ENCODE results near the gene HSP90B1.

DNA sequence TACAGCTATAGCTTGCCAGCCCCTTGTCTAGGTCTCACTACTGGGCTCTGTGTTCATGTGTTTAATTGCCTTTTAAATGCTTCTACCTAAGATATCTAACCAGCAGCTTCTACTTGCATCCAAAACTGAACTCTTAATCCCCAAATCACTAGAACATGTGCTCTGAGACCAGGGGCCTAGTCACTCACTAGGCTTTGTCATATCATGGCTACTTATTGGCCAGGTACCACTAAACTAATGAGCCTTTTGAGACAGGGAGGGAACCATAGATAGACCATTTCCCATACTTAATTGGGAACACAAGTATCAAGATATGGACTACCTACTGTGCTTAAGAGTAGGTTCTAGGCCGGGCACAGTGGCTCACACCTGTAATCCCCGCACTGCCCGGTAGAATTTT lies 6.5 kb downstream of the HSP90B1 start:
- no peak for TF ChIP-seq POLR2AphosphoS5 (IDR thresholded peaks at IDR 0.05; ENCODE audit: low read depth, low read length)
- TF ChIP-seq, protein P1, sequence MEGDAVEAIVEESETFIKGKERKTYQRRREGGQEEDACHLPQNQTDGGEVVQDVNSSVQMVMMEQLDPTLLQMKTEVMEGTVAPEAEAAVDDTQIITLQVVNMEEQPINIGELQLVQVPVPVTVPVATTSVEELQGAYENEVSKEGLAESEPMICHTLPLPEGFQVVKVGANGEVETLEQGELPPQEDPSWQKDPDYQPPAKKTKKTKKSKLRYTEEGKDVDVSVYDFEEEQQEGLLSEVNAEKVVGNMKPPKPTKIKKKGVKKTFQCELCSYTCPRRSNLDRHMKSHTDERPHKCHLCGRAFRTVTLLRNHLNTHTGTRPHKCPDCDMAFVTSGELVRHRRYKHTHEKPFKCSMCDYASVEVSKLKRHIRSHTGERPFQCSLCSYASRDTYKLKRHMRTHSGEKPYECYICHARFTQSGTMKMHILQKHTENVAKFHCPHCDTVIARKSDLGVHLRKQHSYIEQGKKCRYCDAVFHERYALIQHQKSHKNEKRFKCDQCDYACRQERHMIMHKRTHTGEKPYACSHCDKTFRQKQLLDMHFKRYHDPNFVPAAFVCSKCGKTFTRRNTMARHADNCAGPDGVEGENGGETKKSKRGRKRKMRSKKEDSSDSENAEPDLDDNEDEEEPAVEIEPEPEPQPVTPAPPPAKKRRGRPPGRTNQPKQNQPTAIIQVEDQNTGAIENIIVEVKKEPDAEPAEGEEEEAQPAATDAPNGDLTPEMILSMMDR (IDR thresholded peaks at IDR 0.05), result no peak
- no peak for TF ChIP-seq EP300 (IDR thresholded peaks at IDR 0.05; ENCODE audit: borderline replicate concordance in 1 of 2, low read depth in 1 of 2, low read length in 1 of 2)
- no peak for TF ChIP-seq TAF1 (IDR thresholded peaks at IDR 0.05; ENCODE audit: borderline replicate concordance, low read depth, low read length)
- no peak for TF ChIP-seq REST (IDR thresholded peaks at IDR 0.05; ENCODE audit: low read depth, low read length)
- no peak for TF ChIP-seq MXI1 (IDR thresholded peaks at IDR 0.05; ENCODE audit: low read depth, low read length)
- no peak for TF ChIP-seq MAX (IDR thresholded peaks at IDR 0.05; ENCODE audit: low read depth)
- no peak for TF ChIP-seq FOXJ3 (CRISPR knock-in tag; IDR thresholded peaks at IDR 0.05)
- no peak for TF ChIP-seq FOXM1 (IDR thresholded peaks at IDR 0.05; ENCODE audit: low read depth)
- no peak for TF ChIP-seq JUND (IDR thresholded peaks at IDR 0.05)
- TF ChIP-seq ZBTB33 (IDR thresholded peaks at IDR 0.05; ENCODE audit: borderline replicate concordance, low read depth), result no peak
- TF ChIP-seq, protein P2, sequence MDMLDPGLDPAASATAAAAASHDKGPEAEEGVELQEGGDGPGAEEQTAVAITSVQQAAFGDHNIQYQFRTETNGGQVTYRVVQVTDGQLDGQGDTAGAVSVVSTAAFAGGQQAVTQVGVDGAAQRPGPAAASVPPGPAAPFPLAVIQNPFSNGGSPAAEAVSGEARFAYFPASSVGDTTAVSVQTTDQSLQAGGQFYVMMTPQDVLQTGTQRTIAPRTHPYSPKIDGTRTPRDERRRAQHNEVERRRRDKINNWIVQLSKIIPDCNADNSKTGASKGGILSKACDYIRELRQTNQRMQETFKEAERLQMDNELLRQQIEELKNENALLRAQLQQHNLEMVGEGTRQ (IDR thresholded peaks at IDR 0.05; ENCODE audit: borderline replicate concordance, low read depth, low read length), result no peak
- no peak for TF ChIP-seq RCOR1 (IDR thresholded peaks at IDR 0.05; ENCODE audit: low read length)
